ENCODE measurements around the gene GRK7. TPM values are rescaled to one million over a fixed set of nuclear protein-coding genes. Genes with fewer than 3 reads are reported as not detected.

The GRK7 gene
- total RNA-seq, 1 donor from 2014 or later = not detected

GRCh38 chr3:141779667-141780066 is 16.5 kb downstream of the GRK7 start:
- no peaks in the 10 kb centered on the region for H3K79me2 ChIP-seq (ENCODE audit: insufficient read depth, low read length)
- no peaks in the 10 kb centered on the region for H4K20me1 ChIP-seq (ENCODE audit: insufficient read depth, low read length)
- Mint-ChIP-seq H3K27me3 (ENCODE audit: low read depth, unreplicated experiment) (peaks cover 8% of the 10 kb centered on the region), H3K36me3 (ENCODE audit: low read depth, unreplicated experiment) (no peaks in the 10 kb centered on the region), H3K4me1 (ENCODE audit: low read depth, unreplicated experiment) (no peaks in the 10 kb centered on the region), H3K9me3 (ENCODE audit: unreplicated experiment) (no peaks in the 10 kb centered on the region), H3K4me3 (ENCODE audit: unreplicated experiment) (no peak overlapping the region), H3K27ac (ENCODE audit: unreplicated experiment) (no peak overlapping the region)
- no peaks in the 10 kb centered on the region for H3K36me3 ChIP-seq (ENCODE audit: insufficient read depth, low read length)
- no peak overlapping the region for H3K4me3 ChIP-seq (ENCODE audit: insufficient read depth, low read depth, low read length)
- DNase-seq (ENCODE audit: low read depth) (no peak), FAIRE-seq (no peak)
- H3K9ac ChIP-seq (ENCODE audit: low read length) = no peak overlapping the region
- no peaks in the 10 kb centered on the region for H3K9me3 ChIP-seq (ENCODE audit: insufficient read depth, low read depth, low read length)
- H3K4me1 ChIP-seq (ENCODE audit: insufficient read depth, low read length) = no peaks in the 10 kb centered on the region
- H3K27ac ChIP-seq (ENCODE audit: low read depth, low read length) = no peak overlapping the region
- H3K27me3 ChIP-seq (ENCODE audit: insufficient read depth, low read length) = no peaks in the 10 kb centered on the region
- H3K4me2 ChIP-seq (ENCODE audit: low read length) = no peak overlapping the region
- no peak for TF ChIP-seq CTCF (IDR thresholded peaks at IDR 0.05; ENCODE audit: insufficient read depth, low read depth, low read length)
- no peak for TF ChIP-seq EZH2 (IDR thresholded peaks at IDR 0.05; ENCODE audit: insufficient read depth, low read length)
- no peak overlapping the region for H2AFZ ChIP-seq (ENCODE audit: low read depth, low read length)

GRCh38 chr3:141782386-141782932 is 19.3 kb downstream of the GRK7 start:
- no peak overlapping the region for H3K4me2 ChIP-seq (ENCODE audit: low read length)
- Mint-ChIP-seq H3K27me3 (ENCODE audit: low read depth, unreplicated experiment) (peaks cover 8% of the 10 kb centered on the region), H3K9me3 (ENCODE audit: unreplicated experiment) (no peaks in the 10 kb centered on the region), H3K4me1 (ENCODE audit: low read depth, unreplicated experiment) (no peaks in the 10 kb centered on the region), H3K4me3 (ENCODE audit: unreplicated experiment) (no peak overlapping the region), H3K36me3 (ENCODE audit: low read depth, unreplicated experiment) (no peaks in the 10 kb centered on the region), H3K27ac (ENCODE audit: unreplicated experiment) (no peak overlapping the region)
- no peaks in the 10 kb centered on the region for H3K79me2 ChIP-seq (ENCODE audit: insufficient read depth, low read length)
- peak; percentile 37 for FAIRE-seq
- DNase-seq (ENCODE audit: low read depth) = no peak
- H3K36me3 ChIP-seq (ENCODE audit: insufficient read depth, low read length) = no peaks in the 10 kb centered on the region
- H3K4me1 ChIP-seq (ENCODE audit: insufficient read depth, low read length) = no peaks in the 10 kb centered on the region
- no peak overlapping the region for H3K9ac ChIP-seq (ENCODE audit: low read length)
- no peak overlapping the region for H3K27ac ChIP-seq (ENCODE audit: low read depth, low read length)
- H3K9me3 ChIP-seq (ENCODE audit: insufficient read depth, low read depth, low read length) = no peaks in the 10 kb centered on the region
- no peaks in the 10 kb centered on the region for H3K27me3 ChIP-seq (ENCODE audit: insufficient read depth, low read length)
- no peaks in the 10 kb centered on the region for H4K20me1 ChIP-seq (ENCODE audit: insufficient read depth, low read length)
- no peak overlapping the region for H2AFZ ChIP-seq (ENCODE audit: low read depth, low read length)
- H3K4me3 ChIP-seq (ENCODE audit: insufficient read depth, low read depth, low read length) = no peak overlapping the region
- TF ChIP-seq CTCF (IDR thresholded peaks at IDR 0.05; ENCODE audit: insufficient read depth, low read depth, low read length) = no peak
- no peak for TF ChIP-seq EZH2 (IDR thresholded peaks at IDR 0.05; ENCODE audit: insufficient read depth, low read length)

GRCh38 chr3:141783632-141784031 is 20.4 kb downstream of the GRK7 start:
- TF ChIP-seq CTCF (IDR thresholded peaks at IDR 0.05; ENCODE audit: insufficient read depth, low read depth, low read length) = no peak
- no peak for TF ChIP-seq EZH2 (IDR thresholded peaks at IDR 0.05; ENCODE audit: insufficient read depth, low read length)
- no peak for FAIRE-seq
- DNase-seq (ENCODE audit: low read depth) = no peak
- Histone ChIP-seq H3K4me3 (ENCODE audit: insufficient read depth, low read depth, low read length) (no peak overlapping the region), H4K20me1 (ENCODE audit: insufficient read depth, low read length) (no peaks in the 10 kb centered on the region), H3K9ac (ENCODE audit: low read length) (no peak overlapping the region), H3K4me1 (ENCODE audit: insufficient read depth, low read length) (no peaks in the 10 kb centered on the region), H3K79me2 (ENCODE audit: insufficient read depth, low read length) (no peaks in the 10 kb centered on the region), H3K4me2 (ENCODE audit: low read length) (no peak overlapping the region), H3K36me3 (ENCODE audit: insufficient read depth, low read length) (no peaks in the 10 kb centered on the region), H3K27ac (ENCODE audit: low read depth, low read length) (no peak overlapping the region), H3K9me3 (ENCODE audit: insufficient read depth, low read depth, low read length) (no peaks in the 10 kb centered on the region), H2AFZ (ENCODE audit: low read depth, low read length) (no peak overlapping the region), H3K27me3 (ENCODE audit: insufficient read depth, low read length) (no peaks in the 10 kb centered on the region)
- Mint-ChIP-seq H3K27ac (ENCODE audit: unreplicated experiment) (no peak overlapping the region), H3K36me3 (ENCODE audit: low read depth, unreplicated experiment) (no peaks in the 10 kb centered on the region), H3K27me3 (ENCODE audit: low read depth, unreplicated experiment) (peaks cover 6% of the 10 kb centered on the region), H3K4me3 (ENCODE audit: unreplicated experiment) (no peak overlapping the region), H3K4me1 (ENCODE audit: low read depth, unreplicated experiment) (no peaks in the 10 kb centered on the region), H3K9me3 (ENCODE audit: unreplicated experiment) (peaks cover 4% of the 10 kb centered on the region)
